Activated T-helper 17 cell treated with anti-CD3 and anti-CD28 coated beads, Interleukin-2, amount 50 U/mL, for 72 hours (primary cell): ENCODE measurements around the gene IFNA17. TPM values are rescaled to one million over a fixed set of nuclear protein-coding genes. Genes with fewer than 3 reads are reported as not detected.
"Not testable (repeated sequence)": the region's sequence is repeated elsewhere in the genome, so short reads cannot be mapped to it uniquely, and the experiment has no call there.

Source experiments
- ATAC-seq: fragments of 150-1000 bp; cut with Tn5 transposase; replicated peaks from 2 replicates; pipeline ENCODE4 v1.10.0; 2021; ENCODE audit warnings: mild to moderate bottlenecking, moderate library complexity
- H3K27ac Mint-ChIP-seq: one replicate; pipeline ENCODE4 v1.8.0; 2022; ENCODE audit warnings: mixed read lengths
- H3K27me3 Mint-ChIP-seq: one replicate; pipeline ENCODE4 v1.8.0; 2022; ENCODE audit warnings: mixed read lengths
- H3K36me3 Mint-ChIP-seq: one replicate; pipeline ENCODE4 v1.8.0; 2022; ENCODE audit warnings: low read depth, mild to moderate bottlenecking, mixed read lengths
- H3K4me1 Mint-ChIP-seq: one replicate; pipeline ENCODE4 v1.8.0; 2022; ENCODE audit warnings: mixed read lengths
- H3K4me3 Mint-ChIP-seq: one replicate; pipeline ENCODE4 v1.8.0; 2022; ENCODE audit warnings: mild to moderate bottlenecking, mixed read lengths
- H3K9me3 Mint-ChIP-seq: one replicate; pipeline ENCODE4 v1.8.0; 2022; ENCODE audit warnings: mixed read lengths
- total RNA-seq, 2 donors: library from RNA; stranded (reverse); gene quantifications; one replicate each; pipeline ENCODE4 v1.2.3, GENCODE V29; 2022

The IFNA17 gene
- total RNA-seq, 2 donors from 2014 or later, result not detected

- Mint-ChIP-seq H3K27me3 (no peaks in the 10 kb centered on the region), H3K4me1 (peaks cover 5% of the 10 kb centered on the region), H3K27ac (no peak overlapping the region), H3K36me3 (no peaks in the 10 kb centered on the region), H3K9me3 (no peaks in the 10 kb centered on the region), H3K4me3 (no peak overlapping the region)
- ATAC-seq, result no peak
Measured at GRCh38 chr9:21234153-21234687, 6.2 kb upstream of the IFNA17 start.

GRCh38 chr9:21233258-21233657 lies 5.2 kb upstream of the IFNA17 start:
- H3K4me3 Mint-ChIP-seq, result no peak overlapping the region
- H3K36me3 Mint-ChIP-seq, result no peaks in the 10 kb centered on the region
- H3K4me1 Mint-ChIP-seq, result peaks cover 5% of the 10 kb centered on the region
- no peaks in the 10 kb centered on the region for H3K27me3 Mint-ChIP-seq
- no peaks in the 10 kb centered on the region for H3K9me3 Mint-ChIP-seq
- ATAC-seq, result no peak
- H3K27ac Mint-ChIP-seq, result no peak overlapping the region

- not testable (repeated sequence) for H3K9me3 Mint-ChIP-seq, H3K4me1 Mint-ChIP-seq, ATAC-seq
Measured at GRCh38 chr9:21217211-21217610, 10.8 kb downstream of the IFNA17 start, which contains the start of gene IFNA16. Gene IFNA16, minus strand, starts transcription at chr9:21217311. Its CDS starts 6 bp downstream, at chr9:21217305.

GRCh38 chr9:21213411-21214326 lies 14.4 kb downstream of the IFNA17 start:
- H3K9me3 Mint-ChIP-seq, H3K4me1 Mint-ChIP-seq, H3K27ac Mint-ChIP-seq, H3K36me3 Mint-ChIP-seq, ATAC-seq, H3K4me3 Mint-ChIP-seq: not testable (repeated sequence)
- peaks cover 17% of the 10 kb centered on the region for H3K27me3 Mint-ChIP-seq

More at GRCh38 chr9:21217211-21217610, 10.8 kb downstream of the IFNA17 start, which contains the start of gene IFNA16:
- not testable (repeated sequence) for H3K36me3 Mint-ChIP-seq, H3K4me3 Mint-ChIP-seq, H3K27ac Mint-ChIP-seq
- peaks cover 28% of the 10 kb centered on the region for H3K27me3 Mint-ChIP-seq

GRCh38 chr9:21212160-21212559 lies 15.9 kb downstream of the IFNA17 start:
- not testable (repeated sequence) for H3K4me3 Mint-ChIP-seq, ATAC-seq, H3K27ac Mint-ChIP-seq, H3K36me3 Mint-ChIP-seq, H3K9me3 Mint-ChIP-seq, H3K4me1 Mint-ChIP-seq
- H3K27me3 Mint-ChIP-seq, result peaks cover 14% of the 10 kb centered on the region

GRCh38 chr9:21210782-21211181 lies 17.2 kb downstream of the IFNA17 start:
- H3K27ac Mint-ChIP-seq, H3K4me1 Mint-ChIP-seq, ATAC-seq, H3K27me3 Mint-ChIP-seq, H3K9me3 Mint-ChIP-seq, H3K4me3 Mint-ChIP-seq, H3K36me3 Mint-ChIP-seq: not testable (repeated sequence)

GRCh38 chr9:21210311-21210710 lies 17.7 kb downstream of the IFNA17 start:
- Mint-ChIP-seq H3K4me3 (no peak overlapping the region), H3K4me1 (no peaks in the 10 kb centered on the region), H3K27ac (no peak overlapping the region), H3K9me3 (no peaks in the 10 kb centered on the region), H3K27me3 (peaks cover 8% of the 10 kb centered on the region), H3K36me3 (no peaks in the 10 kb centered on the region)
- ATAC-seq, result no peak

GRCh38 chr9:21207043-21207442 lies 21.0 kb downstream of the IFNA17 start, which contains the start of gene IFNA10:
Gene IFNA10, minus strand, starts transcription at chr9:21207143. Its CDS starts 46 bp downstream, at chr9:21207097.
- not testable (repeated sequence) for H3K4me3 Mint-ChIP-seq, H3K27ac Mint-ChIP-seq, H3K4me1 Mint-ChIP-seq, H3K36me3 Mint-ChIP-seq, ATAC-seq, H3K9me3 Mint-ChIP-seq
- H3K27me3 Mint-ChIP-seq, result peaks cover 11% of the 10 kb centered on the region

- H3K4me1 Mint-ChIP-seq, result no peaks in the 10 kb centered on the region
Measured at GRCh38 chr9:21205204-21205603, 22.8 kb downstream of the IFNA17 start.

GRCh38 chr9:21202105-21202504 lies 25.9 kb downstream of the IFNA17 start, which contains the start of gene IFNA7:
Gene IFNA7, minus strand, starts transcription at chr9:21202205. Its CDS starts 40 bp downstream, at chr9:21202165.
- H3K4me3 Mint-ChIP-seq, ATAC-seq, H3K36me3 Mint-ChIP-seq, H3K4me1 Mint-ChIP-seq, H3K9me3 Mint-ChIP-seq, H3K27ac Mint-ChIP-seq: not testable (repeated sequence)
- peaks cover 20% of the 10 kb centered on the region for H3K27me3 Mint-ChIP-seq

More at GRCh38 chr9:21205204-21205603, 22.8 kb downstream of the IFNA17 start:
- no peaks in the 10 kb centered on the region for H3K9me3 Mint-ChIP-seq
- H3K4me3 Mint-ChIP-seq, result no peak overlapping the region
- H3K27me3 Mint-ChIP-seq, result peaks cover 20% of the 10 kb centered on the region
- peak; percentile 62 for ATAC-seq
- no peak overlapping the region for H3K27ac Mint-ChIP-seq
- no peaks in the 10 kb centered on the region for H3K36me3 Mint-ChIP-seq

- H3K4me3 Mint-ChIP-seq, result peak overlapping the region; percentile 40
- not testable (repeated sequence) for H3K36me3 Mint-ChIP-seq, H3K27ac Mint-ChIP-seq, H3K4me1 Mint-ChIP-seq, H3K9me3 Mint-ChIP-seq, H3K27me3 Mint-ChIP-seq
- ATAC-seq, result peak; percentile 76
Measured at GRCh38 chr9:21194867-21195776, 32.9 kb downstream of the IFNA17 start.

- not testable (repeated sequence) for H3K27me3 Mint-ChIP-seq, H3K9me3 Mint-ChIP-seq, H3K4me3 Mint-ChIP-seq, H3K36me3 Mint-ChIP-seq, H3K4me1 Mint-ChIP-seq, ATAC-seq, H3K27ac Mint-ChIP-seq
Measured at GRCh38 chr9:21187487-21187886, 40.5 kb downstream of the IFNA17 start, which contains the start of gene IFNA4. Gene IFNA4, minus strand, starts transcription at chr9:21187587. Its CDS starts 56 bp downstream, at chr9:21187531.

- not testable (repeated sequence) for H3K4me1 Mint-ChIP-seq, H3K27me3 Mint-ChIP-seq, H3K9me3 Mint-ChIP-seq, H3K4me3 Mint-ChIP-seq, H3K27ac Mint-ChIP-seq, H3K36me3 Mint-ChIP-seq
- peak; percentile 66 for ATAC-seq
Measured at GRCh38 chr9:21182810-21183736, 44.9 kb downstream of the IFNA17 start.
